Ovary (tissue), 9 donors: ENCODE data around the gene PIP5K1B. TPM values are rescaled to one million over a fixed set of nuclear protein-coding genes. Genes with fewer than 3 reads are reported as not detected.

Experiments
- DNase-seq, 5 donors: peaks; one replicate each; pipeline ENCODE4 v3.0.0-alpha.2; 2019 to 2020
- H3K27ac ChIP-seq, 2 donors: fragments of 200-600 bp; one replicate each; pipeline versions ENCODE4 v1.5.1 to v1.8.0; 2019 to 2022
- H3K27me3 ChIP-seq: fragments of 200-600 bp; one replicate; pipeline ENCODE4 v1.8.0; 2022
- H3K36me3 ChIP-seq: fragments of 200-600 bp; sonication (generic); one replicate; pipeline ENCODE4 v1.5.1; 2019
- H3K4me1 ChIP-seq: one replicate; pipeline ENCODE4 v1.8.1; 2013; ENCODE audit warnings: mild to moderate bottlenecking, moderate library complexity; ENCODE audit not compliant: insufficient read depth
- H3K4me3 ChIP-seq: fragments of 200-600 bp; sonication (generic); one replicate; pipeline ENCODE4 v1.5.1; 2017
- H3K9me3 ChIP-seq, 2 donors: fragments of 200-600 bp in 1 of 2; sonication (generic) in 1 of 2; one replicate each; pipeline versions ENCODE4 v1.5.1 to v1.8.1; 2013 to 2019; ENCODE audit warnings: mild to moderate bottlenecking in 1 of 2, moderate library complexity in 1 of 2
- EP300 ChIP-seq: sonication (generic); formaldehyde crosslinking; IDR thresholded peaks from one replicate; pipeline ENCODE4 v1.6.1; 2017; ENCODE audit warnings: antibody characterized with exemption
- POLR2A ChIP-seq: fragments of 450-650 bp; IDR thresholded peaks from one replicate; pipeline ENCODE4 v1.6.1; 2017; ENCODE audit warnings: antibody characterized with exemption, mild to moderate bottlenecking, moderate library complexity
- WGBS, 3 donors: extraction: QIAGEN DNeasy Blood & Tissue Kit in 1 of 3; methylation state at CpG; one replicate each; pipeline versions ENCODE4 v1.1.5 to v1.1.7; 2013 to 2017; 5-methylcytosine and 5-hydroxymethylcytosine counted together
- intact Hi-C, 4 donors: fragments of 100-400 bp; cut with DNase I; formaldehyde crosslinking; loops; one replicate each; pipeline versions ENCODE4 v1.11.0 to v1.15.1; 2022 to 2023
- polyA plus RNA-seq, 2 donors: library from polyadenylated mRNA; stranded (reverse); fragments of 200-250 nt in 1 of 2; fragments of 350-450 nt in 1 of 2; fragmentation: Illumina TruSeq in 1 of 2; extraction: RNeasy Lipid Tissue Mini Kit (QIAGEN cat#74804) in 1 of 2; gene quantifications; one replicate each; pipeline ENCODE4 v1.2.3, GENCODE V29; 2013 to 2014
- total RNA-seq, 7 donors: library from RNA; depleted of rRNA in 2 of 7; stranded (reverse); fragments of >200 nt in 2 of 7; fragmentation: NEBNext Ultra II Directional in 3 of 7; extraction: Animal tissue kit (Norgen Biotek cat#: 25700) in 3 of 7; gene quantifications; one replicate each; pipeline versions ENCODE4 v1.1.0 to v1.2.4, GENCODE V29; 2016 to 2023
- TF ChIP-seq, protein P1 (sequence below), 3 donors: fragments of 450-650 bp in 2 of 3; fragments of 200-600 bp in 1 of 3; IDR thresholded peaks; one replicate each; pipeline versions ENCODE4 v1.5.1 to v1.8.0; 2016 to 2022; ENCODE audit warnings: antibody characterized with exemption in 3 of 3, mild to moderate bottlenecking in 1 of 3
- donor health status: DM: no; HTN: no; CAD: no; lungs with moderate emphysema.
- donor health status: DM: no; HTN: no; CAD: no.
- donor health status: Bipolar disorder and iron deficiency.
- donor health status: DM: yes; HTN: yes; CAD: no.
- donor health status: DM: no; HTN: no; CAD: no.
- donor health status: DM: yes; HTN: yes; CAD: no.

The PIP5K1B gene
- total and polyA plus RNA-seq, 9 donors, result 0.36 to 3.4 (median 1.0) TPM

DNA sequence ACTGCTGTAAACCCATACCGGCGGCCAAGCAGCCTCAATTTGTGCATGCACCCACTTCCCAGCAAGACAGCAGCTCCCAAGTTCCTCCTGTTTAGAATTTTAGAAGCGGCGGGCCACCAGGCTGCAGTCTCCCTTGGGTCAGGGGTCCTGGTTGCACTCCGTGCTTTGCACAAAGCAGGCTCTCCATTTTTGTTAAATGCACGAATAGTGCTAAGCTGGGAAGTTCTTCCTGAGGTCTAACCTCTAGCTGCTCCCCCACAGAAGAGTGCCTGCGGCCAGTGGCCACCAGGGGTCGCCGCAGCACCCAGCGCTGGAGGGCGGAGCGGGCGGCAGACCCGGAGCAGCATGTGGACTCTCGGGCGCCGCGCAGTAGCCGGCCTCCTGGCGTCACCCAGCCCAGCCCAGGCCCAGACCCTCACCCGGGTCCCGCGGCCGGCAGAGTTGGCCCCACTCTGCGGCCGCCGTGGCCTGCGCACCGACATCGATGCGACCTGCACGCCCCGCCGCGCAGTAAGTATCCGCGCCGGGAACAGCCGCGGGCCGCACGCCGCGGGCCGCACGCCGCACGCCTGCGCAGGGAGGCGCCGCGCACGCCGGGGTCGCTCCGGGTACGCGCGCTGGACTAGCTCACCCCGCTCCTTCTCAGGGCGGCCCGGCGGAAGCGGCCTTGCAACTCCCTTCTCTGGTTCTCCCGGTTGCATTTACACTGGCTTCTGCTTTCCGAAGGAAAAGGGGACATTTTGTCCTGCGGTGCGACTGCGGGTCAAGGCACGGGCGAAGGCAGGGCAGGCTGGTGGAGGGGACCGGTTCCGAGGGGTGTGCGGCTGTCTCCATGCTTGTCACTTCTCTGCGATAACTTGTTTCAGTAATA lies 330.6 kb downstream of the PIP5K1B start, which contains the start of gene FXN:
Gene FXN (plus strand): TSS at position 315 of the 871 bp plus-strand sequence. CDS start 31 bp downstream, at position 346.
- Histone ChIP-seq H3K27me3 (no peaks in the 10 kb centered on the region), H3K9me3 (no peaks in the 10 kb centered on the region), H3K4me3 (peak within 1 kb of the TSS; percentile 58), H3K4me1 (peaks cover 2% of the 10 kb centered on the region), H3K27ac (peak within 1 kb of the TSS; percentile 68 to 82), H3K36me3 (no peaks in the 10 kb centered on the region)
- 1% methylated on average over 48 to 75 of the region's 75 CpGs for WGBS, 3 donors
- peak; percentile 58 for TF ChIP-seq POLR2A
- TF ChIP-seq, protein P1, sequence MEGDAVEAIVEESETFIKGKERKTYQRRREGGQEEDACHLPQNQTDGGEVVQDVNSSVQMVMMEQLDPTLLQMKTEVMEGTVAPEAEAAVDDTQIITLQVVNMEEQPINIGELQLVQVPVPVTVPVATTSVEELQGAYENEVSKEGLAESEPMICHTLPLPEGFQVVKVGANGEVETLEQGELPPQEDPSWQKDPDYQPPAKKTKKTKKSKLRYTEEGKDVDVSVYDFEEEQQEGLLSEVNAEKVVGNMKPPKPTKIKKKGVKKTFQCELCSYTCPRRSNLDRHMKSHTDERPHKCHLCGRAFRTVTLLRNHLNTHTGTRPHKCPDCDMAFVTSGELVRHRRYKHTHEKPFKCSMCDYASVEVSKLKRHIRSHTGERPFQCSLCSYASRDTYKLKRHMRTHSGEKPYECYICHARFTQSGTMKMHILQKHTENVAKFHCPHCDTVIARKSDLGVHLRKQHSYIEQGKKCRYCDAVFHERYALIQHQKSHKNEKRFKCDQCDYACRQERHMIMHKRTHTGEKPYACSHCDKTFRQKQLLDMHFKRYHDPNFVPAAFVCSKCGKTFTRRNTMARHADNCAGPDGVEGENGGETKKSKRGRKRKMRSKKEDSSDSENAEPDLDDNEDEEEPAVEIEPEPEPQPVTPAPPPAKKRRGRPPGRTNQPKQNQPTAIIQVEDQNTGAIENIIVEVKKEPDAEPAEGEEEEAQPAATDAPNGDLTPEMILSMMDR (IDR thresholded peaks at IDR 0.05), result peak; percentile 91 to 97 (median 96)
- no peak for TF ChIP-seq EP300
- peak; percentile 77 to 90 (median 84) for DNase-seq
- intact Hi-C loops, result loop anchor here in 1 of 4 donors (5.0 kb wide), 1 partner anchor 152 kb away; no protein-coding TSS in a partner anchor

DNA sequence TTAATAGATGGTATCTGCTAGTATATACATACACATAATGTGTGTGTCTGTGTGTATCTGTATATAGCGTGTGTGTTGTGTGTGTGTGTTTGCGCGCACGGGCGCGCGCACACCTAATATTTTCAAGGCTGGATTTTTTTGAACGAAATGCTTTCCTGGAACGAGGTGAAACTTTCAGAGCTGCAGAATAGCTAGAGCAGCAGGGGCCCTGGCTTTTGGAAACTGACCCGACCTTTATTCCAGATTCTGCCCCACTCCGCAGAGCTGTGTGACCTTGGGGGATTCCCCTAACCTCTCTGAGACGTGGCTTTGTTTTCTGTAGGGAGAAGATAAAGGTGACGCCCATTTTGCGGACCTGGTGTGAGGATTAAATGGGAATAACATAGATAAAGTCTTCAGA lies 331.3 kb downstream of the PIP5K1B start:
- H3K4me3 ChIP-seq, result peak overlapping the region; percentile 58
- peaks cover 2% of the 10 kb centered on the region for H3K4me1 ChIP-seq
- peak in 2 of 5 donors; percentile 24 to 56 for DNase-seq
- TF ChIP-seq POLR2A (no peak), EP300 (no peak)
- TF ChIP-seq, protein P1 (IDR thresholded peaks at IDR 0.05), result no peak
- no peaks in the 10 kb centered on the region for H3K36me3 ChIP-seq
- H3K27ac ChIP-seq, result peak overlapping the region; percentile 68 to 82
- 0 to 5% (median 1%) methylated on average over 14 of the region's 14 CpGs for WGBS, 3 donors
- no peaks in the 10 kb centered on the region for H3K27me3 ChIP-seq
- intact Hi-C loops, result loop anchor here in 1 of 4 donors (5.0 kb wide), 1 partner anchor 151 kb away; no protein-coding TSS in a partner anchor
- no peaks in the 10 kb centered on the region for H3K9me3 ChIP-seq

DNA sequence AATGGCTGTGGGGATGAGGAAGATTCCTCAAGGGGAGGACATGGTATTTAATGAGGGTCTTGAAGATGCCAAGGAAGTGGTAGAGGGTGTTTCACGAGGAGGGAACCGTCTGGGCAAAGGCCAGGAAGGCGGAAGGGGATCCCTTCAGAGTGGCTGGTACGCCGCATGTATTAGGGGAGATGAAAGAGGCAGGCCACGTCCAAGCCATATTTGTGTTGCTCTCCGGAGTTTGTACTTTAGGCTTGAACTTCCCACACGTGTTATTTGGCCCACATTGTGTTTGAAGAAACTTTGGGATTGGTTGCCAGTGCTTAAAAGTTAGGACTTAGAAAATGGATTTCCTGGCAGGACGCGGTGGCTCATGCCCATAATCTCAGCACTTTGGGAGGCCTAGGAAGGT lies 331.8 kb downstream of the PIP5K1B start:
- intact Hi-C loops, result loop anchor here in 1 of 4 donors (5.0 kb wide), 1 partner anchor 151 kb away; no protein-coding TSS in a partner anchor
- H3K27ac ChIP-seq, result peak overlapping the region; percentile 68 to 82
- H3K4me1 ChIP-seq, result peaks cover 2% of the 10 kb centered on the region
- 34 to 39% (median 36%) methylated on average over 10 of the region's 10 CpGs for WGBS, 3 donors
- TF ChIP-seq, protein P1 (IDR thresholded peaks at IDR 0.05), result no peak
- no peak for TF ChIP-seq POLR2A
- no peak for TF ChIP-seq EP300
- peak in 1 of 5 donors; percentile 54 for DNase-seq
- H3K27me3 ChIP-seq, result no peaks in the 10 kb centered on the region
- H3K36me3 ChIP-seq, result no peaks in the 10 kb centered on the region
- H3K4me3 ChIP-seq, result no peak overlapping the region
- no peaks in the 10 kb centered on the region for H3K9me3 ChIP-seq

DNA sequence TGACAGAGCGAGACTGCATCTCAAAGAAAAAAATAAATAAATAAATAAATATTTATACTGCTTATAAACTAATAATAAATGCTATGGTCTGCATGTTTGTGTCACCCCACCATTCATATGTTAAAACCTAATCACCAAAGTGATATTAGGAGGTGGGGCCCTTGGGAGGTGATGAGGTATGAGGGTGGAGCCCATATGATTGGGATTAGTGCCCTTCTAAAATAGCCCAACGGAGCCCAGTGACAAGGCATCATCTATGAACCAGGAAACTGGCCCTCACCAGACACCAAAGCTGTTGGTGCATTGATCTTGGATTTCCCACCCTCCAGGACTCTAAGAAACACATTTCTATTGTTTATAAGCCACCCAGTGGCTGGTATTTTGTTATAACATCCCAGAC lies 335.6 kb downstream of the PIP5K1B start:
- Histone ChIP-seq H3K4me1 (peaks cover 5% of the 10 kb centered on the region), H3K27me3 (no peaks in the 10 kb centered on the region), H3K4me3 (no peak overlapping the region), H3K9me3 (no peaks in the 10 kb centered on the region), H3K27ac (no peak overlapping the region), H3K36me3 (no peaks in the 10 kb centered on the region)
- DNase-seq, result no peak
- no peak for TF ChIP-seq EP300
- TF ChIP-seq, protein P1 (IDR thresholded peaks at IDR 0.05), result no peak
- TF ChIP-seq POLR2A, result no peak
- intact Hi-C loops, result loop anchor here in 1 of 4 donors (10.0 kb wide), 1 partner anchor 1564 kb away; no protein-coding TSS in a partner anchor
- 98 to 100% (median 99%) methylated on average over 2 of the region's 2 CpGs for WGBS, 3 donors
